Skin of body (tissue), 3 donors: ENCODE measurements around the gene USPL1. TPM values are rescaled to one million over a fixed set of nuclear protein-coding genes. Genes with fewer than 3 reads are reported as not detected.

ENCODE experiments used
- DNase-seq: peaks from one replicate; lab custom pipeline; 2025; lab: John Stamatoyannopoulos, UW
- small RNA-seq: library from RNA; depleted of rRNA; stranded (forward); fragments of <200 nt; gene quantifications from one replicate; pipeline ENCODE3, GENCODE V24; 2014; ENCODE audit warnings: low replicate concordance
- total RNA-seq: library from RNA; depleted of rRNA; stranded (reverse); fragments of >200 nt; gene quantifications from one replicate; pipeline ENCODE4 v1.2.3, GENCODE V29; 2014

USPL1 gene
- total RNA-seq, 1 donor from 2014 or later = 22.7 TPM

DNA sequence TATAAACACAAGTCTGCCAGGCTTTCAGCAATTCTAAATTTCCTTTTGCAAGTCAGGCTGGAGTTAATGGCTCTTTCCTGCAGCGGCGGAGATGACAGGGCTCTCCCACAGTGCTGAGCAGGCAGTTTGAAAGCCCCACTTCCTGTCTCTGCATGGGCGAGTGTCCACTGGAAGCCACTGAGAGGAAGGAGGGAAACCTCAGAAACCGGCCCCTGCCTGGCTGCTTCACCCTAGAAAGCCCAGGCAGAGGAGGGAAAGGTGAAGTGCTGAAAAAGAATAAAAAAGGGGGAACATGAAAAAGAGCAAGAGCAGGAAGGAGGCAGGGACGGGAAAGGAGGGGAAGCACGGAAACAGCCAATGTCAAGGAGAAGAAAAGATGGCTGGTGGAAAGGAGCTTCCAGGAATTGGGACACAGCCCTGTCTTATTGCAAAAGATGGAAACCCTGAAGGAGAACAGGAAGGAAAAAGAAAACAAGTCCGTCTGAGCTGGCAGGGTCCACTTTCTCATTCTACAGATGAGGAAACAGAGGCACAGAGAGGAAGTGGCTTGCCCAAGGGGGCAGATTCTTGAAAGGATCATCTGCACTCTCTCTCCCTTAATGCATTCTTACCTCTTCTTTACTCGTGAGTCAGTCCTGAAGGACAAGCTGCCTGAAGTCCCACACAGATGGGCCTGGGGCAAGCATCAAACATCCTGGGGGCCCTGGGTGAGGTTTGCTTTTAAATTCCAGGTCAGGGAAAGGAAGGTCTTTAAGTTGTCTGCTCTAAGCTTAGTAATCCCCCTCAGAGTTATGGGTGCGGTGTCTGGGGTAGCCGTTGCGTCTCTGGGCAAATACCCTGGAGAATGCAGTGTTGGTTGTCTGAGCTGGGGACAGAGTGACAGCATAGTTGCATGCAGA is 78.8 kb downstream of the USPL1 start:
- peak; percentile 34 for DNase-seq

GRCh38 chr13:30697177-30697953 is 79.6 kb downstream of the USPL1 start:
- no peak for DNase-seq

DNA sequence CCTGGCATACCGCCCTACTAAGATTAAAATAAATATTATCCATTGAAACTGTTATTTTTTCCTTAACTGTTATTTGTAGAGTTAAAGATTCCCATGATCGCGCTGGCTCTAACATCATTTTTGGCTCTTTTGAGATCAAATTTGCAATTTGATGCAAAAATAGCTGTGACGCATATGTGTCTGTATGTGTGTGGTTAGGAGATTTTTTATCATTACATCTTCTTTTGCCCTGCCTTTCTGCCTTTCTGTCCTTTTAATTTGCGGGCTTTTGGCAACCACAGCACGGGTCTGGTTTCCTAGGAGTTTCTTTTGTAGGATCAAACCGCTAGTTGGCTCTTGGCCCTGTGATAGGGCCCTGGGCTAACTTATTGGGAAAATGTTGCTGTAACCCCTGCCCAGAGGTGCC is 80.3 kb downstream of the USPL1 start:
- DNase-seq = peak; percentile 38

DNA sequence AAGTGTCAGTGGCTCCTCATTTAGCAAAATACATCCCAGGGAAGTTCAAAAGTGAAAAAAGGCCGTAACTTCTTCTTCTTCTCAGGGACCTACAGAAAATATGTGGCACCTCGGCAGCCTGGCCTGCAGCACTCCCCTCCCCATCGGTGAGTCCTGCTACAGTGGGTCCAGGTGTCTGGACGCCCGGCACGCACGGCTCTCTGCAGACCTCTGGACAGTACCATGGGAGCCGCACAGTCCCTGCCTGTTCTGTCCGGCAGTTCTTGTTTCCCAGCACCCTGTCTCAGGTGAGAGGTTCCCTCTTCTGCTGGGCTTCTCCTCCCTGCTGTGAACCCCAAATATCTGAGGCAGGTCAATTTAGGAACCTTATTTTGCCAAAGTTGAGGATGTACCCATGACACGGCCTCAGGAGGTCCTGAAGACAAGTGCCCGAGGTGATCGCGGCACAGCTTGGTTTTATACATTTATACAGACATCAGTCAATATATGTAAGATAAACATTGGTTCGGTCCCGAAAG is 80.8 kb downstream of the USPL1 start:
- no peak for DNase-seq

DNA sequence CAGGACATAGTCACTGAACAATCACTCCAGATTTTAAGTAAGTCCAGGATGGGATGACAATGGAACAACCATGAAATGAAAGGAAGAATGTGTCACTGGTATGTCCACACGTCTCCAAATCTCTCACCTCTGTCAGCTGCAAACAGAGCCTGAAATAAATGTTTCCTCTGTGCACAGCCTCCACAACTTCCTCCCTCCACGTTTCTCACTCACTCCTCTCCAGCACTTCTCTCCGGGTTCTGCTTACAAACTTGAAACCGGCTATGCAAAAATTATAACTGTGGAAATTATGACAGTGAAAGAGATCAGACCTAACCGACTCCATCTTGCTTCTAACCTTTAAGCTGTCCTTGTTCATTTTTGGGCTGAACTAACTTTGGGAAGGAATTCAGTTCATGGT is 82.6 kb downstream of the USPL1 start:
- DNase-seq = no peak

GRCh38 chr13:30702006-30702405 is 84.3 kb downstream of the USPL1 start:
- DNase-seq = no peak

- DNase-seq = no peak
Observed at GRCh38 chr13:30704596-30704995, 86.9 kb downstream of the USPL1 start.

GRCh38 chr13:30705680-30706079 is 88.0 kb downstream of the USPL1 start:
- DNase-seq = no peak

DNA sequence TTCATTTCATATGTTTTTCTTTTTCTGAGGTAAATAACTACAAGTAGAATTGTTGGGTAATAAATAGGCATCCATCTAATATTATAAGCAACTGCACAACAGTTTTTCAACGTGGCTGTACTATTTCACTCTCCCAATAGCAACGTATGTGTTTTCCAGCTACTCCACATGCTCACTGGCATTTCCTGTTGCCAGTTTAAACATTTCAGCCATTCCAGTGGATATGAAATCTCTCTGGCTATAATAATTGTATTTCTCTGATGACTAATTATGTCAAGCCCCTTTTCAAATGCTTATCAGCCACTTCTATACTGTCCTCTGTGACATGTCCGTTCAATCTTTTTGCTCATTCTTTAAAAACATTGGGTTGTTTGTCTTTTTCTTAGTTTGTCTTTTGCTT is 90.8 kb downstream of the USPL1 start:
- no peak for DNase-seq

Small RNAs within 50 kb of the gene (small RNA-seq; reads per million reads assigned to genes)
- gene RF00017 = not detected

Other genes with a start within 250 kb of the USPL1 start
- gene UBE2L5, start 195.4 kb upstream of the USPL1 start, total RNA-seq = 0.99 TPM
- gene HMGB1, start 152.0 kb upstream of the USPL1 start, total RNA-seq = 289 TPM
- 13.3 TPM for gene ALOX5AP, start 117.6 kb downstream of the USPL1 start, total RNA-seq